Measurements from ENCODE around the gene EXOSC6. TPM values are rescaled to one million over a fixed set of nuclear protein-coding genes. Genes with fewer than 3 reads are reported as not detected.
"Not testable (repeated sequence)": the region's sequence is repeated elsewhere in the genome, so short reads cannot be mapped to it uniquely, and the experiment has no call there.

EXOSC6 gene
- total RNA-seq, 2 donors from 2014 or later, result 16.1 to 39.3 TPM

- H3K36me3 ChIP-seq, result peaks cover 60% of the 10 kb centered on the region
- no peak for ATAC-seq (ENCODE audit: insufficient number of reproducible peaks, low FRiP score, low read depth)
These were observed 24.7 kb upstream of the EXOSC6 start for GRCh38 chr16:70276392-70276791.

GRCh38 chr16:70271696-70272095, 20.0 kb upstream of the EXOSC6 start:
- H3K27ac ChIP-seq, result no peak overlapping the region
- H3K27me3 ChIP-seq (replicated peaks; ENCODE audit: insufficient read depth), result no peaks in the 10 kb centered on the region
- DNase-seq (ENCODE audit: low spot score) (no peak), ATAC-seq (ENCODE audit: insufficient number of reproducible peaks, low FRiP score, low read depth) (no peak)
- H3K4me3 ChIP-seq, result no peak overlapping the region
- no peaks in the 10 kb centered on the region for H3K9me3 ChIP-seq
- H3K4me1 ChIP-seq (ENCODE audit: control insufficient read depth in 1 of 2, low read depth in 2 of 2), result no peaks in the 10 kb centered on the region
- TF ChIP-seq CTCF (IDR thresholded peaks at IDR 0.05), result no peak
- peaks cover 72% of the 10 kb centered on the region for H3K36me3 ChIP-seq

More at GRCh38 chr16:70276392-70276791, 24.7 kb upstream of the EXOSC6 start:
- H3K4me1 ChIP-seq (ENCODE audit: control insufficient read depth in 1 of 2, low read depth in 2 of 2), result no peaks in the 10 kb centered on the region
- H3K9me3 ChIP-seq, result no peaks in the 10 kb centered on the region
- H3K27ac ChIP-seq, result no peak overlapping the region
- no peak for TF ChIP-seq CTCF (IDR thresholded peaks at IDR 0.05)
- H3K4me3 ChIP-seq, result no peak overlapping the region
- no peak for DNase-seq (ENCODE audit: low spot score)
- no peaks in the 10 kb centered on the region for H3K27me3 ChIP-seq (replicated peaks; ENCODE audit: insufficient read depth)

GRCh38 chr16:70270176-70270575, 18.4 kb upstream of the EXOSC6 start:
- DNase-seq (ENCODE audit: low spot score) (no peak), ATAC-seq (ENCODE audit: insufficient number of reproducible peaks, low FRiP score, low read depth) (no peak)
- Histone ChIP-seq H3K4me3 (no peak overlapping the region), H3K36me3 (peaks cover 74% of the 10 kb centered on the region), H3K27ac (no peak overlapping the region), H3K27me3 (replicated peaks; ENCODE audit: insufficient read depth) (no peaks in the 10 kb centered on the region), H3K9me3 (no peaks in the 10 kb centered on the region), H3K4me1 (ENCODE audit: control insufficient read depth in 1 of 2, low read depth in 2 of 2) (no peaks in the 10 kb centered on the region)
- TF ChIP-seq CTCF (IDR thresholded peaks at IDR 0.05), result no peak

- Histone ChIP-seq H3K4me3 (no peak overlapping the region), H3K9me3 (no peaks in the 10 kb centered on the region), H3K27me3 (replicated peaks; ENCODE audit: insufficient read depth) (no peaks in the 10 kb centered on the region), H3K27ac (no peak overlapping the region), H3K4me1 (ENCODE audit: control insufficient read depth in 1 of 2, low read depth in 2 of 2) (no peaks in the 10 kb centered on the region), H3K36me3 (peaks cover 76% of the 10 kb centered on the region)
- ATAC-seq (ENCODE audit: insufficient number of reproducible peaks, low FRiP score, low read depth), result no peak
- no peak for TF ChIP-seq CTCF (IDR thresholded peaks at IDR 0.05)
- no peak for DNase-seq (ENCODE audit: low spot score)
These were observed 17.7 kb upstream of the EXOSC6 start for GRCh38 chr16:70269471-70269870.

GRCh38 chr16:70267922-70268321, 16.2 kb upstream of the EXOSC6 start:
- H3K36me3 ChIP-seq, result peaks cover 85% of the 10 kb centered on the region
- H3K4me1 ChIP-seq (ENCODE audit: control insufficient read depth in 1 of 2, low read depth in 2 of 2); H3K4me3 ChIP-seq; ATAC-seq (ENCODE audit: insufficient number of reproducible peaks, low FRiP score, low read depth); H3K27ac ChIP-seq; H3K27me3 ChIP-seq (replicated peaks; ENCODE audit: insufficient read depth); DNase-seq (ENCODE audit: low spot score); H3K9me3 ChIP-seq: not testable (repeated sequence)

GRCh38 chr16:70267516-70267915, 15.8 kb upstream of the EXOSC6 start:
- peak; percentile 44 for TF ChIP-seq CTCF (IDR thresholded peaks at IDR 0.05)
- H3K36me3 ChIP-seq, result peaks cover 89% of the 10 kb centered on the region
- no peaks in the 10 kb centered on the region for H3K4me1 ChIP-seq (ENCODE audit: control insufficient read depth in 1 of 2, low read depth in 2 of 2)
- no peak overlapping the region for H3K27ac ChIP-seq
- no peaks in the 10 kb centered on the region for H3K27me3 ChIP-seq (replicated peaks; ENCODE audit: insufficient read depth)
- no peak overlapping the region for H3K4me3 ChIP-seq
- DNase-seq (ENCODE audit: low spot score) (no peak), ATAC-seq (ENCODE audit: insufficient number of reproducible peaks, low FRiP score, low read depth) (no peak)
- no peaks in the 10 kb centered on the region for H3K9me3 ChIP-seq

GRCh38 chr16:70259903-70260302, 8.2 kb upstream of the EXOSC6 start:
- not testable (repeated sequence) for H3K27ac ChIP-seq; H3K9me3 ChIP-seq; H3K27me3 ChIP-seq (replicated peaks; ENCODE audit: insufficient read depth); H3K4me1 ChIP-seq (ENCODE audit: control insufficient read depth in 1 of 2, low read depth in 2 of 2); DNase-seq (ENCODE audit: low spot score); ATAC-seq (ENCODE audit: insufficient number of reproducible peaks, low FRiP score, low read depth); H3K4me3 ChIP-seq
- H3K36me3 ChIP-seq, result peaks cover 90% of the 10 kb centered on the region

Data from thoracic aorta (tissue), 2 donors.